Muscle layer of duodenum (tissue), 2 donors: Measurements from ENCODE around the gene FCAMR.

Experiments
- H3K27ac ChIP-seq: one replicate; pipeline ENCODE4 v1.7.0; 2013; ENCODE audit warnings: mild to moderate bottlenecking, low read length
- H3K27me3 ChIP-seq: one replicate; pipeline ENCODE4 v1.7.0; 2013; ENCODE audit warnings: low read depth, mild to moderate bottlenecking, control low read depth, low read length
- H3K36me3 ChIP-seq, 2 donors: one replicate each; pipeline ENCODE4 v1.7.0; 2013; ENCODE audit warnings: low read length in 2 of 2, control low read depth in 1 of 2, mild to moderate bottlenecking in 1 of 2; ENCODE audit not compliant: insufficient read depth in 2 of 2, control insufficient read depth in 1 of 2
- H3K4me1 ChIP-seq, 2 donors: one replicate each; pipeline ENCODE4 v1.7.0; 2013; ENCODE audit warnings: low read length in 2 of 2, mild to moderate bottlenecking in 2 of 2, control low read depth in 1 of 2, moderate library complexity in 1 of 2; ENCODE audit not compliant: insufficient read depth in 2 of 2, control insufficient read depth in 1 of 2
- H3K4me3 ChIP-seq, 2 donors: one replicate each; pipeline ENCODE4 v1.7.0; 2013; ENCODE audit warnings: low read length in 2 of 2, low read depth in 1 of 2, mild to moderate bottlenecking in 1 of 2
- H3K9me3 ChIP-seq, 2 donors: one replicate each; pipeline ENCODE4 v1.7.0; 2013; ENCODE audit warnings: low read length in 2 of 2, control low read depth in 1 of 2, mild to moderate bottlenecking in 1 of 2; ENCODE audit not compliant: control insufficient read depth in 1 of 2
- donor health status: healthy.

The FCAMR gene

GRCh38 chr1:206971029-206971655 lies 882 bp upstream of the FCAMR start:
- Histone ChIP-seq H3K9me3 (no peaks in the 10 kb centered on the region), H3K36me3 (no peaks in the 10 kb centered on the region), H3K4me3 (no peak overlapping the region), H3K27me3 (no peaks in the 10 kb centered on the region), H3K4me1 (peaks cover 3 to 7% of the 10 kb centered on the region in 2 donors), H3K27ac (peak overlapping the region; percentile 19)

- H3K27me3 ChIP-seq = no peaks in the 10 kb centered on the region
- peaks cover 3 to 4% of the 10 kb centered on the region in 2 donors for H3K4me1 ChIP-seq
- no peak overlapping the region for H3K27ac ChIP-seq
- H3K36me3 ChIP-seq = no peaks in the 10 kb centered on the region
- H3K4me3 ChIP-seq = no peak overlapping the region
- H3K9me3 ChIP-seq = no peaks in the 10 kb centered on the region
These were observed 1.2 kb downstream of the FCAMR start for GRCh38 chr1:206969090-206969489.

GRCh38 chr1:206967096-206967849 lies 3.0 kb downstream of the FCAMR start:
- H3K9me3 ChIP-seq = no peaks in the 10 kb centered on the region
- H3K4me1 ChIP-seq = peaks cover 3 to 4% of the 10 kb centered on the region in 2 donors
- peak overlapping the region; percentile 33 for H3K27ac ChIP-seq
- H3K36me3 ChIP-seq = no peaks in the 10 kb centered on the region
- no peak overlapping the region for H3K4me3 ChIP-seq
- H3K27me3 ChIP-seq = no peaks in the 10 kb centered on the region

DNA sequence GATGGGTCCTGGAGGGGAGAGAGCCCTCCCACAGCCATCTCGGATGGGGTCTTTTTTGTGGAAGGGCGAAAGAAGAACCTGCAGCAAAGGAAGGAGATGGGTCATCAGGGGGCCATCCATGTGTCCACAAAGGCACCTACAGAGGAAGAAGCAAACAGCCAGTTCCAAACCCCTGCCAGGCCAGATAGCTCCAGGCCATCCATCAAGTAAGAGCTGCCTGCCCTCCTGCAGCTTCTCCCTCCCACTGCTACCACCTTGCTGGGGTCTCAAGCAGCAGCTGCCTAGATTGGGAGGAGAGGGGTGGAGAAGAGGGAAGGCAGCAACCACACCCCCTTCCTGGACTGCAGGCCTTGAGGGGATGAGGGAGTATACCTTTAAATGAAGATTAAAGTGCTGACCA lies 4.5 kb downstream of the FCAMR start:
- H3K4me3 ChIP-seq = no peak overlapping the region
- H3K4me1 ChIP-seq = peaks cover 3 to 4% of the 10 kb centered on the region in 2 donors
- no peaks in the 10 kb centered on the region for H3K27me3 ChIP-seq
- H3K9me3 ChIP-seq = no peaks in the 10 kb centered on the region
- no peak overlapping the region for H3K27ac ChIP-seq
- H3K36me3 ChIP-seq = no peaks in the 10 kb centered on the region

- Histone ChIP-seq H3K36me3 (no peaks in the 10 kb centered on the region), H3K4me1 (peaks cover 0 to 4% of the 10 kb centered on the region in 2 donors), H3K9me3 (no peaks in the 10 kb centered on the region), H3K4me3 (no peak overlapping the region), H3K27me3 (no peaks in the 10 kb centered on the region), H3K27ac (no peak overlapping the region)
These were observed 6.5 kb downstream of the FCAMR start for GRCh38 chr1:206963740-206964139.

GRCh38 chr1:206963119-206963712 lies 7.0 kb downstream of the FCAMR start:
- Histone ChIP-seq H3K4me3 (no peak overlapping the region), H3K36me3 (no peaks in the 10 kb centered on the region), H3K9me3 (no peaks in the 10 kb centered on the region), H3K27ac (no peak overlapping the region), H3K4me1 (peaks cover 0 to 4% of the 10 kb centered on the region in 2 donors), H3K27me3 (no peaks in the 10 kb centered on the region)

GRCh38 chr1:206962272-206962671 lies 8.0 kb downstream of the FCAMR start:
- no peak overlapping the region for H3K27ac ChIP-seq
- H3K9me3 ChIP-seq = no peaks in the 10 kb centered on the region
- H3K4me3 ChIP-seq = no peak overlapping the region
- no peaks in the 10 kb centered on the region for H3K27me3 ChIP-seq
- no peaks in the 10 kb centered on the region for H3K36me3 ChIP-seq
- H3K4me1 ChIP-seq = peaks cover 0 to 4% of the 10 kb centered on the region in 2 donors

DNA sequence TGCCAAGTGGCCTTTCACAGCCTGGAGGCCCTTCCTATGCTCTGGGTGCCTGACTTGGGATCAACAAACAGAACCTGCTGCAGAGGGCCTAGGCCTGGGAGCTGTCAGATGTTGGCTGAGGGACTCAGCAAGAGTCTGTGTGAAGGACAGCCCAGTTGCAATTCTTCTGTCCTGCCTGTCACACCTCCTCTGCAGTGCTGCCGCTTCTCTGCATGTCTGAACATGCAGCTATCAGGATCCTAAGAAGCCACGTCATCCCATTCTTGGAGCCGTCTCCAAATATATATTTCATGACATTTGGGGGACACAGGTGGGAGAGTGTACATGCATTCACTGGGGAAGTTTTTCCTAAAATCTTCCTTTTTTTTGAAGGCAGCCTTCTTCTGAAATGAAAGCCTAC lies 8.6 kb downstream of the FCAMR start:
- no peaks in the 10 kb centered on the region for H3K9me3 ChIP-seq
- H3K4me3 ChIP-seq = no peak overlapping the region

GRCh38 chr1:206960676-206961386 lies 9.4 kb downstream of the FCAMR start:
- no peak overlapping the region for H3K4me3 ChIP-seq
- no peaks in the 10 kb centered on the region for H3K36me3 ChIP-seq
- no peak overlapping the region for H3K27ac ChIP-seq

More for the DNA sequence above, 8.6 kb downstream of the FCAMR start:
- no peaks in the 10 kb centered on the region for H3K4me1 ChIP-seq
- H3K27me3 ChIP-seq = no peaks in the 10 kb centered on the region
- no peak overlapping the region for H3K27ac ChIP-seq
- H3K36me3 ChIP-seq = no peaks in the 10 kb centered on the region

DNA sequence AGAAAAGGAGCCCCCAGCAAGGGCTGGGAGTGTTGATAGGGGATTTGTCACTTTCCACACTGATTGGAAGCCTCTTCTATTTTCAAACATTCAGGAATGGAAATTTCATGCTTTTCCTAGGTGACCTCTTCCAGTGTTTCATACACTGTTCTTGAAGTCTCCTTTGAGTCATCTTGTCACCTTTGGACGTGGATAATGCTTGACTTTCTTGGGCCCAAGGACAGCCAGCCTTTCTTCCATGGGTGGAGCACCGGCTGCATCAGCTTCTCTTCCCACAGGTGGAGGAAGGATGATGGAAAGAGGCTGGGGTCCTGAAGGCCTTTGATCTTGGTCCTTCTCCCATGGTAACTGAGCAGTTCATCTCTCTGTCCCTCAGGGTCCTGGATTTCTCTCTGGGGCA lies 12.1 kb downstream of the FCAMR start:
- H3K36me3 ChIP-seq = no peaks in the 10 kb centered on the region
- no peak overlapping the region for H3K4me3 ChIP-seq
- H3K27me3 ChIP-seq = no peaks in the 10 kb centered on the region
- peaks cover 6 to 10% of the 10 kb centered on the region in 2 donors for H3K4me1 ChIP-seq
- no peaks in the 10 kb centered on the region for H3K9me3 ChIP-seq
- H3K27ac ChIP-seq = no peak overlapping the region

More at GRCh38 chr1:206960676-206961386, 9.4 kb downstream of the FCAMR start:
- Histone ChIP-seq H3K27me3 (no peaks in the 10 kb centered on the region), H3K9me3 (no peaks in the 10 kb centered on the region), H3K4me1 (peaks cover 0 to 7% of the 10 kb centered on the region in 2 donors)

DNA sequence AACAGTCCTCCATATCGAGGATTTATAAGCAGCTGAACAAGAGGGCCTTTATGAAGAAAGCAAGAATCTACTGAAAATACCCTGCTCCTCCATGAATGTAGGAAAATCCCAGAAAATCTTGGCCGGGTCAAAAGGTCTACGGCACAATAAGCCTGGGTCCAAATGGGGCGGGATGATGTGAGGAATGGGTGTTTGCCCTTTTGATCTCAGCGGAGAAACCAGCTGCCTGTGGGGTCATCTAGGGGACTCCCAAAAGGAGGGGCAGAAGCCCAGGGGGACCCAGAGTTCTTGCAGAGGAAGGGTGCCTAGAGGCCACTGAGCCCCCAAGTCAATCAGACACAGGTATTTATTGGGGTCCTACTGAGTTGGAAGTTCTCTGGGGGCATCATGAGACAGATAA lies 12.6 kb downstream of the FCAMR start:
- H3K27ac ChIP-seq = no peak overlapping the region
- H3K4me3 ChIP-seq = no peak overlapping the region
- H3K9me3 ChIP-seq = no peaks in the 10 kb centered on the region
- peaks cover 6 to 10% of the 10 kb centered on the region in 2 donors for H3K4me1 ChIP-seq
- H3K27me3 ChIP-seq = no peaks in the 10 kb centered on the region
- no peaks in the 10 kb centered on the region for H3K36me3 ChIP-seq
